Activated naive CD8-positive, alpha-beta T cell treated with anti-CD3 and anti-CD28 coated beads, Interleukin-2, amount 50 U/mL, for 16 hours (primary cell): Measurements from ENCODE around the gene FBXO47.
A peak's percentile ranks its signal among the peaks of the same experiment; 100 is the strongest.

ENCODE experiments used
- DNase-seq: peaks from one replicate; pipeline ENCODE4 v3.0.0-alpha.2; 2020; ENCODE audit warnings: low read depth, low spot score

The FBXO47 gene, protein sequence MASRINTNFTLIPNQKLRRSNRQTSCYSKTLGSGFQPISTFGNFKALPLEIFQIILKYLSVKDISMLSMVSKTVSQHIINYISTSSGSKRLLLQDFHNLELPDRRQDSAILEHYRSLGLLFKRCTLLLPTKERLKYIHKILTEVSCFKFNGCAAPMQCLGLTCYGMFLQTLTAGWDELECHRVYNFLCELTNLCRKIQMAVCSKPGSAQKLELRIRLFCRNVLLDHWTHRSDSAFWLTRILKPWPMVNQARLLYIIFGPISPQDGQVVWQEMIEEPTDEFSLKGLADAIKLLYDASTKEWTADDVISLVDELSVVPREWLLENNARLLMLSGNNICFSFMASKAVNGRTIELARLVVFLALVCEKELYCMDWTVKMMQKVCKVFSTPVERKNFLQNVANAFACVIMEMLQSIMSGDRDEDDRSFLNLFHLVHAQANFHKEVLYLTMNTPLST

DNA sequence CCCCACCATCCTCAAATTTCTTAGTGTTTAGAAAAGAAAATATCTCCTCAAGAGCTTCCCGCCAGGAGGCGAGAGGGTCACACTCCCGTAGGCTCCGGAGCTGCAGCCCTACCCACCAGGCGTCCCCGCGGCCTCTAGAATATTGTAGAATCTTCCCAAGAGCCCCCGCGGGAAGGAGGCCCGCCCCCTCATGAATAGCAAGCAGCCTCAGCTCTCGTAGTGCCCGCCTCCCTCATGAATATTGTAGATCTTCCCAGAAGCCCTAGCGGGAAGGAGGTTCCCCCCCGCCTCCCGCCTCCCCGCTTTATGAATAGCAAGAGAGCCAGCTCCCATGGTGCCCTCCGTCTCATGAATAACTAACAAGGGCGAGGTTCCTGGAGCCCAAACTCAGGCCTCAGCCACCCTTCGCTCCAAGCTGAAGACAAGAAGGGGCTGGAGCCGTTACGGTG, at the start of gene FBXO47:
TSS of gene FBXO47 (minus strand) at position 114 of the 449 bp plus-strand sequence. CDS start 4,378 bp downstream, outside the sequence.
- peak; percentile 77 for DNase-seq

DNA sequence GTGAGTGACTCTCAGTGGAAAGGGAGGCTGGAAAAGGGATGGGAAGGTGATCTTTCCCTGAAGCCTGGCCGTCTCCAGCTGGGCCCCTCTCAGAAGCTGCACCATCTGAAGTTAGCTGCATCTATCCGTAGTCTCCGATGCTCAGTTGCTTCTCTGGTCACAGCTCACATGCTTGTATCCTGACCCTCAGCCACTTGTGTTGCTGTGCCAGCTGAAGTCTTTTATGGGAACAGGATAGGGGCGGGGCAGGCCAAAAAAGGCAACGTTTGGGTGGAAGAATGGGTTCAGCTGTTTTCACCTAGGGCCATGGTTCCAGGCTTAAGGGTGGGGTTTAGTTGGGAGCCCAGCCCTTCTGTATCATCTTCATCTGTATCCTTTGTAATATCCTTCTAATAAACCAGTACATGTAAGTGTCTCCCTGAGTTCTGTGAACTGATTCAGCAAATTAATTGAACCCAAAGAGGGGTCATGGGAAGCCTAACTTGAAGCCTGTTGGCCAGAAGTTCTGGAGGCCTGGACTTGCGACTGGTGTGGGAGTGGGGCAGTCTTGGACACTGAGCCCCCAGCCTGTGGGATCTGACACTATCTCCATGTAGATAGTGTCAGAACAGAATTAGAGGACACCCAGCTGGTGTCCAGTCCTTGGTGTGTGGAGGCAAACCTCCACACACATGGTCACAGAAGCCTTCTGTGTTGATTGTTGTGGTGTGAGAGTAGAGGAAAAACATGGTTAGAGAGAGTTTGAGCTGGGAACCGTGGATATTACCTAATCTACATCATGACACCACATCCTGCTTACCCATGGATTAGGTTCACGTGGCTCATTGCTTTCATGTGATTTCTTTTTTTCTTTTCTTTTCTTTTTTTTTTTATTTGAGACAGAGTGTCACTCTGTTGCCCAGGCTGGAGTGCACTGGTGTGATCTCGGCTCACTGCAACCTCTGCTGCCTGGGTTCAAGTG, 49.3 kb upstream of the FBXO47 start:
- no peak for DNase-seq

DNA sequence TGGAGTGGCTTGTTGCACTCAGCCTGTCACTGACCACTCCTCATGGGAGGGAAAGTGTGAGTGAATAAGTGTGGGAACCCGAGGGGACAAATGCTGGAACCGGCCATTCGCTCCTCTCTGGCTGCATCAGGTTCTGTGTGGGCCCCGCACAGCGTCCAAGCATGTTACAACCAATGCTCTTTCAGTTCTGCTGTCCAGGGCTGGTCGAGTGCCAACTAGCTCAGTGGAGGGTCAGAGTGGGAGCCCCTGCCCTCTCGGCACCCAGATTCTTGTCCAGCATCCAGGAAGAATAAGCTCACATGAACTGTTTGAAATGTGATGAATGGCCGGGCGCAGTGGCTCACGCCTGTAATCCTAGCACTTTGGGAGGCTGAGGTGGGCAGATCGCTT, 48.3 kb upstream of the FBXO47 start:
- DNase-seq = no peak

DNA sequence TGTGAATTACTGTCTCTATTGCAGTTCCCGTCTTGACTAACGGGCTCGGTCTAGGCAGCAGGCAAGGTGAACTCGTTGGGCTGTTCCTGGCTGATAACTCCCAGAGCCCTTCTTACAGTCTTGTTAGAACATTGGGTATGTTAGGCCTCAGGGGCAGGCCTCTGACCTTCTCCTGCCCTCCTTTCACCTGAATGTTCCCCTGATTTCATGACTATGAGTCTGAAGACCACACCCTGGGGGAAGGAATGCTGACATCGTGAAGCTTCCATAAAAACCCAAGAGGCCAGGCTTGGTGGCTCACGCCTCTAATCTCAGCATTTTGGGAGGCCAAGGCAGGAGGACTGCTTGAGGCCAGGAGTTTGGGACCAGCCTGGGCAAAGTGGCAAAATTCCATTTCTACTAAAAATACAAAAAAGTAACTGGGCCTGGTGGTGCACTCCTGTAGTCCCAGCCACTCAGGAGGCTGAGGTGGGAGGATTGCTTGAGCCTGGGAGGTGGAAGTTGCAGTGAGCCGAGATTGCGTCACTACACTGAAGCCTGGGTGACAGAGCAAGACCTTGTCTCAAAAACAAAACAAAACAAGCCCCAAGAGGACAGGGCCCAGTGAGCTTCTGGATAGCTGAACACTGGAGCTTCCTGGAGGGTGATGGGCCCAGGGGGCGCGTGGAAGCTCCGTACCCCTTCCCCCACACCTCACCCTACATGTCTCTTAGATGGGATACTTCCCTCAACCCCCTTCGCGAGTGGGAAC, 47.8 kb upstream of the FBXO47 start:
- no peak for DNase-seq

DNA sequence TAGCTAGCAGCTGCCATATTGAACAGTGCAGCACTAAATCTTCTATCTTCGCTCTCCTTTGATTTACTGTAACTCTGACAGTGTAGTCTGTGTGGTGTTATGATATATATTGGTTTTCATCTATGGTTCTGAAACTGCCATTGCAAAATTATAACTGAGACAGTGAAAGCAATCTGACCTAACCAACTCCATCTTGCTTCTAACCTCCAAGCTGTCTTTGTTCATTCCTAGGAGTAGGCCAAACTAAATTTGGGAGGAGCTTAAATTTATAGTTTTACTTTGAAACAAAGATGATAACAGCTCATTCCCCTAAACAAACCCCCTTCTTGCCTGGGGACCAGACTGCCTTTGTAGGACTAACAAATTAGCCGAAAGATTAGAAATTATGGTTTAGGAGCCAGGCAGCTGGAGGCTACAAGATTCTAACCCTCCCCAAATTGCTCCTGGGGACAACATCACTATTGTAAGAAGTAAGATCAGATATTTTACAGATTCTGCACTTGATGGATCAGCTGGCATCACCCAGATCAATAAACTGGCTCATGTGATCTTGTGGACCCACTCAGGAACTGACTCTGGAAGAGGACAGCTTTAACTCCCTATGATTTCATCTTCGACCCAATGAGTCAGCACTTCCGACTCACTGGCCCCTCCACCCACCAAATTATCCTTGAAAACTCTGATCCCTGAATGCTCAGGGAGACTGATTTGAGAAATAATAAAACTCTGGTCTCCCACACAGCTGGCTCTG, 47.0 kb upstream of the FBXO47 start:
- no peak for DNase-seq

DNA sequence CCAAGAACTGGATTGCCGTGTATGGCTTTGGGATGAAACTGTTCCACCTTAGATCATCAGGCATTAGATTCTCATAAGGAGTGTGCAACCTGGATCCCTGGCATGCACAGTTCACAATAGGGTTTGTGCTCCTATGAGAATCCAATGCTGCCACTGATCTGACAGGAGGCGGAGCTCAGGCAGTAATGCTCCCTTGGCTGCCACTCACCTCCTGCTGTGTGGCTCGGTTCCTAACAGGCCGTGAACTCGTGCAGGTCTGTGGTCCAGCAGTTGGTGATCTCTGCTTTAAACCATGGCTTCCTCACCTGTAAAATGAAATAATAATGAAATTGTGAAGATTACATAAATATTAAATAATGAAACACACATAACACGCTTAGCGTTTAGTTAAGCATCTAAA, 45.5 kb upstream of the FBXO47 start:
- no peak for DNase-seq

DNA sequence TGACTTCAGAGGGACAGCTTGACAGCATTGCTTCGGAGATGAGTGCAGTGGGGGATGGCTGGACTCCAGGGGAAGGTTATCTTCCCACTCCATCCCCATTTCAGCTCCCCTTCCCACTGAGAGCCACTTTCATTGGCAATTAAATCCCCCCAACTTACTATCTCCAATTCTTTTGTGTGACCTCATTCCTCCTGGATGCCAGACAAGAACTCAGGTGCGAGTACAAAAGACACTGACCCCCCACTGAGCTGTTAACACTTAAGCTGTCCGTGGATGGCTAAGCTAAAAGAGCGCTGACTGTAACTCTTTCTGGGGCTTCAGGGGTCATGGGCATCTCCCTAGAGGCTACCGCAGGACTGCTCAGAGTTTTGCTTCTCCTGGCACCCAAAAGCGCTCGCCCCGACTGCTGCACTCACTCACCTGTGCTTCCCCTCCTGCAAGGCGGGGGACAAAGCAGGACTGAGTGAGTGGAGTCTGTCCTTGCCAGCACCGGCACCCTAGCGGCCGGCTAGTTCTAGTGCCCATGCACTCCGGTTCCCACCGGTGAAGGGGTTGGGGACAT, 44.8 kb upstream of the FBXO47 start:
- no peak for DNase-seq

DNA sequence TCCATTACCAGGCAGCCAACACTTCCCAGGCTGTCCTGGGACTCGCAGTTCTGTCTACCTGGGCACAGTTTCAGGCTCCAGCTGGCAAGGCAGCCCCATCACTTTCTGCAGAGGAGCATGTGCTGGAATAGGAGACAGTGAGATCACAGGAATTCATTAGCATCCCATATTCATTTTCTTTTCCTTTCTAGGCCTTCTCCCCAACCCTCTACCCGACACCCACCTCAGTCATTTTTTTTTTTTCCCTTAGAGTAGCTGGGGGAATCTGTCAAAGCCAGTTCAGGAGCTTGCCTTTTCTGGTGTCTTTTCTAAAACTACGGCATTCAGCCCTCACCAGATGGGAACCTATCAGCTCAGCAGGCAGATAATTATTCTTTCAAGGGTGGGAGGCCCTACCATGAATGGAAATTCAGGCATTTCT, 42.4 kb upstream of the FBXO47 start:
- no peak for DNase-seq

DNA sequence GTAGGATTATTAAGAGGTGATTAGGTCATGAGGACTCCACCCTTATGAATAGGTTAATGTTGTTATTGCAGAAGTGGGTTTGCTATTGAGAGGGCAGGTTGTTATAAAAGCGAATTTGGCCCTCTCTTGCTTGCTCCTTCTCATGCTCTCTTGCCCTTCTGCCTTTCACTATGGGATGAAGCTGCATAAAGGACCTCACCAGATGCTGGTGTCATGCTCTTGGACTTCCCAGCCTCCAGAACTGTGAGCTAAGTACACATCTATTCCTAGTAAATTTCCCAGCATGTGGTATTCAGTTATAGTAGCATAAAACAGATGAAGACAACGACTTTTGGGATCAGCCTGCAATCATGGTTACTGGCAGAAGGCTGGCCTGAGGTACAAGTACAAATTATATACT, 41.4 kb upstream of the FBXO47 start:
- no peak for DNase-seq

DNA sequence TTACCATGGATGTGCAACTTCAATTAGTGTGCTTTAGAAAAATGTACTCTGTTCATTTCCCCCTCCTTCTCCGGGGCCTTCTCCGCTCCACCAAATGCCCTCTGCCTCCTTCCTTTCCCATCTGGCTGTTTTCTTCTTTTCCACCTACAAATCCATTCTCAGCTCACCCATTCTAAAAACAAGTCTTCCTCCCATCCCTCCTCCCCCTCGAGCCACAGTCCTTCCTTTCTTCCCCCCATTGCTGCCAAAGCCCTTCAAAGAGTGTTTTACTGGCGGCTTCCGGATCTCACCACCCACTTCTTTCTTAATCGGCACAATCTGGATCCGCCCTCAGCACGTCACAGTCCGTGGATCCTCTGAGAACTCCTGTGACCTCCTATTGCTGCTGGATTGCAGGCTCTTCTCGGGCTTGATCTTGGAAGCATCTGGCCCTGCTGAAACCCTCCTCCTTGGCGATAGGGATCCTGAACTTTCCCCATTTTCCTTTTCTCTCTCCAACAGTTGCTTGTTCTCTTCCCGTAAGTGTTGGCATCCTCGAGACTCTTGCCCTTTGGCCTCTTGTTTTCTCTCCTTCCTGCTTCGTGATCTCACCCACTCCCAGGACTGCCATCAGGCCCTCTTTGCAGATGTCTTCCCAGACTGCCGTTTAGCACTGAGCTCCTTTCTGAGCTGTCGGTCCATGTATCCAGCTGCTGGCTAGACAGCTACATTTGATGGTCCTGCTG, 36.0 kb upstream of the FBXO47 start:
- peak; percentile 4 for DNase-seq

DNA sequence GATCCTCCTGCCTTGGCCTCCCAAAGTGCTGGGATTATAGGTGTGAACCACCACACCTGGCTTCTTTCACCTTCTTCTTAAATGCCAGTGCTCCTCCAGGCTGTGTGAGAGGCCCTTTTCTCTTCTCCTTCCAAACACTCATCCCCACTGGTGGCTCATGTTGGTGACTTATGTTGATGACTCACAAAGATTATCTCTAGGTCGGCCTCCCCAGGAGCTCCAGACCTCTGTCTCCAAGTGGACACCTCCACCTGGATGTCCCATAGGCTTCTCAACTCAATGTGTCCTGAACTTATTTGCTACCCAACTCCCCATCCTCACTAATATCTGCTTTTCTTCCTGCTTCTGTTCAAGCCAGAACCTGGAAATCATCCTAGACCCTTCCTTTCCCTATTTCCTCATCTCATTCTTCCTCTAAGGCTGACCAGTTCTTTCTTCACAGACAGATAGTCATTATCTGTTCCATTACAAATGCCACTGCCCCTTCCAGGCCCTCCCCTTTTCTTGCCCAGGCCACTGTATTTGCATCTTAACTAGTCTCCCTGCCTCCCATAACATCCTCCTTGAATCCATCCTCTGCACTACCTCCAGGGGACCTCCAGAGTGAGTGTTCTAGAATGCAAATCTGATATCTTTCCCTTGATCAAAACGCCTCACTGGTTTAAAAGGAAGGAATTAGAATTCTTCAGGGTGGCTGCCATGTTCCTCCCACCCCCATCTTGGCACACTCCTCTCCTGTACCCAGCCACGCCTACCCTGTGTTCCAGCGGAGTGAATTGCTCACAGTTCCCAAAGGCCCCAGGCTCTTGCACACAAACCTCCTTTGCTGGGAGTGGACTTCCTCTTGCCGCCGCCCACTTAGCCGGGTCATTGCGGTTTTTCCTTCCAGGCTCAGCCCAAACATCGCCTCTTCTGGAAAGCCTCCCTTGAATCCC, 34.8 kb upstream of the FBXO47 start:
- DNase-seq = no peak

DNA sequence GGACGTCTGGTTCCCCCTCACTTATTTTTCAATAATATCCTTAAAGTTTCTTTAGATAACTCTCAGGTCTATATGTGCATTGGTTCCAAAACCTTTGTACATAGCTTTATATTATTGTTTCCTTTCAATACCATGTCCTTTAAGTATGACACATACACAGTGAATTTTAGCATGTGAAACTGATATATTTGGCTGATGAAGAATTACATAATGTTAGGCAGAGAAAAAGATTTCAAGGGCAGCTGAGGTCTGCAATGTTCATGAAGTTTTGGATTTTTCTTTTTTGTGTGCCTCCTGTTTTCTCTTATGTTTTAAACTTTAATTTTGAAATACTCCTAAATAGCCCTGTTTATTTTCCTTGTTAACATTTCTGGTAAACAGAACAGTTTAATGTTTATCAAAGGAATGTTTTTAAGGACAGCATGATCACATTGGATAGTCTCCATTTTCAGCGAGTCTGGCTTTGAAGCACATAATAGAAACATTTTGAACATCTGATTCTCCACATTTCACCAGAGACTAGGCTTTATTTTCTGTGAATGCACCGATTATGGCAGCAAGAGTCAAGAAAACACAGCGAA, 32.9 kb upstream of the FBXO47 start:
- no peak for DNase-seq

DNA sequence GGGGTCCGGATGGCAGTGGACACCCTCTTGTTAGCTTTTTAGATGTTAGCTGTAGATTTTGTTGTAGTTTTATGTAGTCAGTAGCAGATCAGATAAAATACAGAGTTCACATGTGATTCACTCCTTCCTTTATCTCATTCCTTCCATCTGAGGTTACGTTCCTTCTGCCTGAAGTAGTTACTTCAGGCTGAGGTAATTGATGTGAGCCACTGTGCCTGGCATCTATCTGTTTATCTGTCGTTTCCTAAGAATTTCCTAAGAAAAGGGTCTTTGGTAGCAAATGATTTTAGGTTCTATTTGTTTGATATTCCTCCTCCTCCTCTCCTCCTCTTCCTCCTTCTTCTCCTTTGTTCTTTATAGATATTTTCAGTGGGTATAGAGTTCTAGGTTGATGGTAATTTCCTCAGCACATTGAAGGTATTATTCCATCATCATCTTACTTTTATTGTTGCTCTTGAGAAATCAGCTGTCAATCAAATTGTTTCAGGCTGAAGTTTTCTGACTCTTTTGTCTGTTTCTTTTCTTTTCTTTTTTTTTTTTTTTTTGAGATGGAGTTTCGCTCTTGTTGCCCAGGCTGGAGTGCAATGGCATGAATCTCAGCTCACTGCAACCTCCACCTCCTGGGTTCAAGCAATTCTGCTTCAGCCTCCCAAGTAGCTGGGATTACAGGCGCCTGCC, 29.6 kb upstream of the FBXO47 start:
- DNase-seq = no peak

DNA sequence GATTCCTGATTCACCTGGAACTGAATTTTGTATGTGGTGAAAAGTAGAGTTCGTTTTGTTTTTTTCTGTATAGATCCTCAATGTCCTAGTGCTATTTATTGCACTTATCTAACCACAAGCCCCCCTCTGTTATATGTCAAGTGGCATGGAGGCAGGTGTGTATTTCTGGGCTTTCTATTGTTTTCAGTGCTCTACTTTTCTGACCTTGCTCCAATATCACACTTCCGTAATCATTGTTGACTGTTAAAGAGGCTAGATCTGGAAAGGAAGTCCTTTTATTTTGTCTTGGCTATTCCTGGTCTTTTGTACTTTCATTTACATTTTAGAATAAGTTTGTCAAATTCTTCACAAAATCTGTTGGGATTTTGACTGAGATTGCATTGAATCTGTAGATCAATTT, 26.8 kb upstream of the FBXO47 start:
- no peak for DNase-seq

DNA sequence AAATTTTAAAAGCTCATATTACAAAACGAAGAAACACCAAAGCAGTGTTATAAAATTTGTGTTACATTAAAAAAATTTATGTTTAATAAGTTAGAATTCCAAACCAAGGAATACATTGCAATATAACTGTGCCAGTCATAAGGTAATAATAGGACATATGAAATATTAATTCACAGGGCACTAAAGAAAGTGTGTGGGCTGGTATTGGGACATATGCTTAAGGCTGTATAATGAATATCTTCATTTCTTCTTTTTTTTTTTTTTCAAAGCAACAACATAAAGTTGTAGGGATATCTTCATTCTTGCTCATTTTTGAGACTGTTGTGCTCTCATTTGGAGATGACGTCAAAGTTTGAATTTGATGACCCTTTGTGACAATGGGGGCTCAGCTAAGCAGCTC, 17.5 kb upstream of the FBXO47 start:
- no peak for DNase-seq

DNA sequence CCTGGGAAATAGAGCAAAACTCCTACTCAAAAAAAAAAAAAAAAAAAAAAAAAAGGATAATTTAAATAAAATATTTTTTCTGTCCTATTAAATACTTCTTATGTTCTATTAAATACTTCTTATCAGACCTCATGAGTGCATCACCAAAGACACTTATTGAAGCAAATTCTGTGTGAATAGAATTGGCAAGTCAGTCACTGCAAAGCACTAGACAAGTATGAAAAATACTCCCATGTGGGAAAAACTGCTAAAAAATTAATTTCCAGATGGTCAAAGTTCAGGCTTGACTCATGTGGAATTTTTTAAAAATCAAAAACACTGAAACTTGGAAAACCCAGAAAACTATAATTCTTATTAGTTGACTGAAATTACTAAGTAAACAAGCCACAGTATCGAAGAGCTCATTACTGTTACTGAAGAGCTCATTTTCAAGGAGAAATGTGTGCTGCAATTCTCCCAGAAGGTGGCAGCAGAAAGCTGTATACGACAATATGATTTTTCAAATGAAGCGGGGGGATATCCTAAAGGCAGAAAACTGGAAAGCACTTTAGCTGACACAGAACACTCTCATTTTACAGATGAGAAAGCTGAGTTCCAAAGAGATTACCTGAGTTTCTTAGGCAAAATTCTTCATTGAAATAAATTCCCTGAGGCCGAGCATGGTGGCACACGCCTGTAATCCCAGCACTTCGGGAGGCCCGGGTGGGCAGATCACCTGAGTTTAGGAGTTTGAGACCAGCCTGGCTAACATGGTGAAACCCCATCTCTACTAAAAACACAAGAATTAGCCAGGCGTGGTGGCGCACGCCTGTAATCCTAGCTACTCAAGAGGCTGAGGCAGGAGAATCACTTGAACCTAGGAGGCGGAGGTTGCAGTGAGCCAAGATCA, 15.9 kb upstream of the FBXO47 start:
- no peak for DNase-seq

DNA sequence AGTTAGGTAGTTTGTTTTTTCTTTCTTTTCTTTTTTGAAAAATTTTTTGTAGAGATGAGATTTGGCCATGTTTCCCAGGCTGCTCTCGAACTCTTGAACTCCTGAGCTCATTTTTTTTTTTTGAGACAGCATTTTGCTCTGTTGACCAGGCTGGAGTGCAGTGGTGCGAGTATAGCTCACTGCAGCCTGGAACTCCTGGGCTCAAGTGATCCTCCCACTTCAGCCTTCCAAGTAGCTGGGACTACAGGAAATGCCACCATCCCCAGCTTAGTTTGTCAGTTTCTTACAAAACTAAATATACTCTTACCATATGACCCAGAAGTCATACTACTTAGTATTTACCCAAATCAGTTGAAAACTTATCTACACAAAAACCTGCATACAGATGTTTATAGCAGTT, 14.4 kb upstream of the FBXO47 start:
- DNase-seq = no peak
